GM12865 (cell line): Measurements from ENCODE around the gene QRFP.
"Not testable (repeated sequence)": the region's sequence is repeated elsewhere in the genome, so short reads cannot be mapped to it uniquely, and the experiment has no call there.

ENCODE experiments used
- DNase-seq: peaks from one replicate; pipeline ENCODE4 v3.0.0; 2010; ENCODE audit warnings: low read depth
- H3K4me3 ChIP-seq: 2 replicates; pipeline ENCODE4 v1.5.1; 2011; ENCODE audit warnings: mild to moderate bottlenecking, low read depth, low read length, control low read depth
- TF ChIP-seq, protein P1 (sequence below): IDR thresholded peaks from 2 replicates; pipeline ENCODE4 v1.5.1; 2011; ENCODE audit warnings: low read length, control low read depth, low read depth, inconsistent platforms; ENCODE audit not compliant: insufficient read depth; ENCODE audit errors: missing control alignments

The QRFP gene

GRCh38 chr9:130856474-130856873 lies 40.1 kb downstream of the QRFP start:
- DNase-seq: no peak
- TF ChIP-seq, protein P1, sequence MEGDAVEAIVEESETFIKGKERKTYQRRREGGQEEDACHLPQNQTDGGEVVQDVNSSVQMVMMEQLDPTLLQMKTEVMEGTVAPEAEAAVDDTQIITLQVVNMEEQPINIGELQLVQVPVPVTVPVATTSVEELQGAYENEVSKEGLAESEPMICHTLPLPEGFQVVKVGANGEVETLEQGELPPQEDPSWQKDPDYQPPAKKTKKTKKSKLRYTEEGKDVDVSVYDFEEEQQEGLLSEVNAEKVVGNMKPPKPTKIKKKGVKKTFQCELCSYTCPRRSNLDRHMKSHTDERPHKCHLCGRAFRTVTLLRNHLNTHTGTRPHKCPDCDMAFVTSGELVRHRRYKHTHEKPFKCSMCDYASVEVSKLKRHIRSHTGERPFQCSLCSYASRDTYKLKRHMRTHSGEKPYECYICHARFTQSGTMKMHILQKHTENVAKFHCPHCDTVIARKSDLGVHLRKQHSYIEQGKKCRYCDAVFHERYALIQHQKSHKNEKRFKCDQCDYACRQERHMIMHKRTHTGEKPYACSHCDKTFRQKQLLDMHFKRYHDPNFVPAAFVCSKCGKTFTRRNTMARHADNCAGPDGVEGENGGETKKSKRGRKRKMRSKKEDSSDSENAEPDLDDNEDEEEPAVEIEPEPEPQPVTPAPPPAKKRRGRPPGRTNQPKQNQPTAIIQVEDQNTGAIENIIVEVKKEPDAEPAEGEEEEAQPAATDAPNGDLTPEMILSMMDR: no peak

GRCh38 chr9:130854835-130855234 lies 41.8 kb downstream of the QRFP start:
- no peak for DNase-seq
- H3K4me3 ChIP-seq: no peak overlapping the region
- TF ChIP-seq, protein P1: no peak

More at GRCh38 chr9:130856474-130856873, 40.1 kb downstream of the QRFP start:
- H3K4me3 ChIP-seq: no peak overlapping the region

GRCh38 chr9:130854092-130854491 lies 42.5 kb downstream of the QRFP start:
- DNase-seq: no peak
- no peak overlapping the region for H3K4me3 ChIP-seq
- TF ChIP-seq, protein P1: no peak

DNA sequence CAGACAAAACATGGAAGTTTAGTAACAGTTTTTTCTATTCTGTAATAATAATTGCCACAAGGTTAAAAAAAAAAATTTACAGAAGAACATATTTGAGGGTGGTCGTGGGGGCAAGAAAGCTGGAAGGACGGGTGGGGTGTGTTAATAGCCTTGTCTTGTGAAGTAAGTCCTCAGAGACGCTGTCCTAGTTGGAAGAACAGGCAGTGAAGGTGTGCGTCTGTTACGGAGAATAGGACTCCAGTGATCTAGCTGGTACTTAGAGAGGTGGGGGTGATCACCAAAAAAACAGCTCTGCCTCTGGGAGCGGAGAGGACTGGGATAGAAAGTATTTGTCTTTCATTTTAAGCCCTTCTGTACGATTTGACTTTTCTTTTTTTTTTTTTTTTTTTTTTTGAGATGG lies 43.8 kb downstream of the QRFP start:
- DNase-seq: no peak
- no peak overlapping the region for H3K4me3 ChIP-seq
- TF ChIP-seq, protein P1: no peak

GRCh38 chr9:130849356-130849755 lies 47.3 kb downstream of the QRFP start:
- TF ChIP-seq, protein P1: no peak
- H3K4me3 ChIP-seq: no peak overlapping the region

DNA sequence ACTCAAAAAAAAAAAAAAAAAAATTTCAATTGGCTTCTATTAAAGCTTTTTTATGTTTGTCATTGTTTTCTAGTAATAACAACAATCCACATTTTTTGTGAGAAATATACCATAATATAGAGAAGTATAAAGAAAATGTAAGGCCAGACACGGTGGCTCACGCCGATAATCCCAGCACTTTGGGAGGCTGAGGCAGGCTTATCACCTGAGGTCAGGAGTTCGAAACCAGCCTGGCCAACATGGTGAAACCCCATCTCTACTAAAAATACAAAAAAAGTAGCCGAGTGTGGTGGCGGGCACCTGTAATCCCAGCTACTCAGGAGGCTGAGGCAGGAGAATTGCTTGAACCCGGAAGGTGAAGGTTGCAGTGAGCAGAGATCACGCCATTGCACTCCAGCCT lies 48.1 kb downstream of the QRFP start:
- DNase-seq, H3K4me3 ChIP-seq: not testable (repeated sequence)

More at GRCh38 chr9:130849356-130849755, 47.3 kb downstream of the QRFP start:
- DNase-seq: no peak

DNA sequence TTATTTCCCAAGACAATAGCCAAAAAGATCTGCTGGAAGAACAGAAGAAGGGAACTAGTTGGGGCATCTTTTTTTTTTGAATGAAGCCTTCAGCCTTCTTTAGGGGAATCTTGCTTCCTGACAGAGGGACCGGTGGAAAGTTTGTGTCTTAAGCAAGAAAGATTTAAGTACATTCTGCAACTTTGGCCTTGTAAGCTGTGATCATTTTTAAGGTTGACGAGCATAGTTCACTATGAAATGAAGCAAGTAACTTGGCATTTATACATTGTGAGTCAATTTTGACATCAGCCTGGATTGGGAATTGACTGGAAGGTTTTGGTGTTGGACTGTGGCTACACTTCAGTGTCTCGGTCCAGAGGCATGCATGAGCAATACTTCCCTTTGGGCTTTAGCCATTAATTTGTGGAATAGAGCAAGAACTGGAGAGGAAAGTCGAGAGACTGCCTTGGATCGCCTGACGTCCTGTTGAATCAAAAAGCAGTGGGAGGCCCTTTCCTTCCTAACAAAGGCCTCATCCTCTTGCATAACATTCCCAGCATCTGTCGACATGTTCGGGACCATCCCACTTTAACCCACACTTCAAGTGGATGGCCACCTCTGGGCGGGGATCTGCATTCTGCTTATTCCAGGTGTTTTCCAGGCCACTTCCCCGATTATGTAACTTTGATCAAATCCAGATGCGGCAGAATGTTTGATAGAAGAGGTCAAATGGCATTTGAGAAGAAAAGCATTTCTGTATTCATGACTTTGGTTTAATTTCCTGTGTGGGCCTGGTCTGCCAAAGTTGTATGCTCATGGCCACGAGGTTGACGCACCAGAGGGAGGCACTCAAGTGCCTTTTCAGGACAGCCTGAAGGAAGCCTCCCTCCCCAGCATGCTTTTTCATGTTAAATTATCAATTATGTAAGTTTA lies 49.0 kb downstream of the QRFP start:
- DNase-seq: no peak
- TF ChIP-seq, protein P1: no peak
- H3K4me3 ChIP-seq: no peak overlapping the region
